Suprapubic skin (tissue), 3 donors: ENCODE data around the gene RIMBP2.

Experiments
- CTCF ChIP-seq, 2 donors: fragments of 200-600 bp in 1 of 2; fragments of 450-650 bp in 1 of 2; sonication (generic) in 1 of 2; IDR thresholded peaks; one replicate each; pipeline ENCODE4 v1.5.1; 2016 to 2019; ENCODE audit warnings: antibody characterized with exemption in 2 of 2, mild to moderate bottlenecking in 1 of 2, moderate library complexity in 1 of 2
- EP300 ChIP-seq: sonication (generic); formaldehyde crosslinking; IDR thresholded peaks from one replicate; pipeline ENCODE4 v1.6.1; 2017; ENCODE audit warnings: antibody characterized with exemption

GRCh38 chr12:130555221-130555620 is 160.9 kb downstream of the RIMBP2 start:
- TF ChIP-seq CTCF (IDR thresholded peaks at IDR 0.05): no peak
- no peak for TF ChIP-seq EP300
